Upper lobe of left lung (tissue), 6 donors: ENCODE measurements around the gene METTL13. TPM values are rescaled to one million over a fixed set of nuclear protein-coding genes. Genes with fewer than 3 reads are reported as not detected.

Experiments
- ATAC-seq, 2 donors: fragments of 200-7000 bp; cut with Tn5 transposase; one replicate each; pipeline ENCODE4 v1.9.1; 2022; ENCODE audit warnings: mild to moderate bottlenecking in 2 of 2, moderate library complexity in 2 of 2; ENCODE audit not compliant: low FRiP score in 2 of 2
- DNase-seq, 2 donors: peaks; one replicate each; pipeline ENCODE4 v3.0.0-alpha.2; 2019 to 2020
- H3K27ac ChIP-seq, 4 donors: fragments of 200-600 bp; sonication (generic); one replicate each; pipeline ENCODE4 v1.5.1; 2016 to 2019
- H3K27me3 ChIP-seq, 4 donors: fragments of 200-600 bp; sonication (generic); one replicate each; pipeline ENCODE4 v1.5.1; 2017 to 2019
- H3K36me3 ChIP-seq, 4 donors: fragments of 200-600 bp; sonication (generic); one replicate each; pipeline ENCODE4 v1.5.1; 2016 to 2019
- H3K4me1 ChIP-seq, 4 donors: fragments of 200-600 bp; sonication (generic); one replicate each; pipeline ENCODE4 v1.5.1; 2018 to 2019
- H3K4me3 ChIP-seq, 4 donors: fragments of 200-600 bp; sonication (generic); one replicate each; pipeline ENCODE4 v1.5.1; 2017 to 2019; ENCODE audit warnings: mild to moderate bottlenecking in 2 of 4, moderate library complexity in 1 of 4
- H3K9me3 ChIP-seq, 4 donors: fragments of 200-600 bp; sonication (generic); one replicate each; pipeline ENCODE4 v1.5.1; 2018 to 2019
- CTCF ChIP-seq, 6 experiments: fragments of 450-650 bp in 4 of 6; fragments of 200-600 bp in 2 of 6; sonication (generic) in 2 of 6; IDR thresholded peaks; one replicate each; pipeline ENCODE4 v1.5.1; 2016 to 2019; ENCODE audit warnings: antibody characterized with exemption in 6 of 6
- EP300 ChIP-seq, 4 donors: sonication (generic); formaldehyde crosslinking; IDR thresholded peaks; one replicate each; pipeline ENCODE4 v1.5.1; 2017; ENCODE audit warnings: antibody characterized with exemption in 4 of 4, control low read depth in 2 of 4
- POLR2A ChIP-seq, 4 donors: fragments of 450-650 bp; IDR thresholded peaks; one replicate each; pipeline ENCODE4 v1.5.1; 2016 to 2017; ENCODE audit warnings: antibody characterized with exemption in 4 of 4, mild to moderate bottlenecking in 2 of 4
- POLR2AphosphoS5 ChIP-seq, 2 donors: sonication (generic); formaldehyde crosslinking; IDR thresholded peaks; one replicate each; pipeline ENCODE4 v1.5.1; 2017; ENCODE audit warnings: antibody characterized with exemption in 2 of 2
- WGBS, 2 donors: methylation state at CpG; one replicate each; pipeline ENCODE4 v1.1.5; 2017 to 2018; 5-methylcytosine and 5-hydroxymethylcytosine counted together
- total RNA-seq, 6 donors: library from RNA; depleted of rRNA in 4 of 6; stranded (reverse); fragments of >200 nt in 4 of 6; gene quantifications; one replicate each; pipeline versions ENCODE4 v1.1.0 to v1.2.1, GENCODE V29; 2016 to 2021
- donor health status: DM: no; HTN: no; CAD: no; lungs with moderate emphysema.
- donor health status: DM: no; HTN: yes; CAD: no; lungs with severe emphysema.

Gene METTL13
- total RNA-seq, 6 donors from 2014 or later, result 13.9 to 33.5 (median 27.6) TPM

GRCh38 chr1:171753685-171754352 is 27.6 kb upstream of the METTL13 start:
- H3K9me3 ChIP-seq, result no peaks in the 10 kb centered on the region
- peaks cover 0 to 6% (median 0%) of the 10 kb centered on the region in 4 donors for H3K4me1 ChIP-seq
- ATAC-seq (no peak), DNase-seq (no peak)
- H3K36me3 ChIP-seq, result no peaks in the 10 kb centered on the region
- TF ChIP-seq POLR2AphosphoS5 (IDR thresholded peaks at IDR 0.05) (no peak), EP300 (IDR thresholded peaks at IDR 0.05) (no peak), POLR2A (IDR thresholded peaks at IDR 0.05) (no peak), CTCF (IDR thresholded peaks at IDR 0.05) (no peak)
- H3K27me3 ChIP-seq, result no peaks in the 10 kb centered on the region
- no peak overlapping the region for H3K4me3 ChIP-seq
- 25 to 55% methylated on average over 4 of the region's 4 CpGs for WGBS, 2 donors
- H3K27ac ChIP-seq, result peak overlapping the region in 1 of 4 donors; percentile 51

GRCh38 chr1:171754353-171754705 is 27.1 kb upstream of the METTL13 start:
- Histone ChIP-seq H3K36me3 (no peaks in the 10 kb centered on the region), H3K9me3 (no peaks in the 10 kb centered on the region), H3K4me3 (no peak overlapping the region), H3K4me1 (peaks cover 0 to 6% (median 0%) of the 10 kb centered on the region in 4 donors), H3K27me3 (no peaks in the 10 kb centered on the region), H3K27ac (no peak overlapping the region)
- 68 to 77% methylated on average over 4 of the region's 4 CpGs for WGBS, 2 donors
- DNase-seq (no peak), ATAC-seq (peak in 1 of 2 donors; percentile 49)
- TF ChIP-seq EP300 (IDR thresholded peaks at IDR 0.05) (no peak), POLR2AphosphoS5 (IDR thresholded peaks at IDR 0.05) (peak in 1 of 2 donors; percentile 35), POLR2A (IDR thresholded peaks at IDR 0.05) (no peak)

- Histone ChIP-seq H3K4me1 (peaks cover 0 to 6% (median 0%) of the 10 kb centered on the region in 4 donors), H3K36me3 (no peaks in the 10 kb centered on the region), H3K27ac (peak overlapping the region in 1 of 4 donors; percentile 43), H3K9me3 (no peaks in the 10 kb centered on the region), H3K27me3 (no peaks in the 10 kb centered on the region), H3K4me3 (no peak overlapping the region)
- DNase-seq (no peak), ATAC-seq (peak in 1 of 2 donors; percentile 29)
- TF ChIP-seq POLR2A (IDR thresholded peaks at IDR 0.05), result no peak
- TF ChIP-seq EP300 (IDR thresholded peaks at IDR 0.05), result no peak
- no peak for TF ChIP-seq CTCF (IDR thresholded peaks at IDR 0.05)
- TF ChIP-seq POLR2AphosphoS5 (IDR thresholded peaks at IDR 0.05), result no peak
- 100% methylated on average over 1 of the region's 1 CpG for WGBS, 2 donors
Measured at GRCh38 chr1:171754971-171755370, 26.5 kb upstream of the METTL13 start.

GRCh38 chr1:171756856-171757255 is 24.6 kb upstream of the METTL13 start:
- no peak for ATAC-seq
- TF ChIP-seq CTCF (IDR thresholded peaks at IDR 0.05) (no peak), EP300 (IDR thresholded peaks at IDR 0.05) (no peak), POLR2AphosphoS5 (IDR thresholded peaks at IDR 0.05) (no peak), POLR2A (IDR thresholded peaks at IDR 0.05) (no peak)
- Histone ChIP-seq H3K9me3 (no peaks in the 10 kb centered on the region), H3K27ac (no peak overlapping the region), H3K4me3 (no peak overlapping the region), H3K36me3 (no peaks in the 10 kb centered on the region), H3K4me1 (peaks cover 0 to 6% (median 0%) of the 10 kb centered on the region in 4 donors), H3K27me3 (no peaks in the 10 kb centered on the region)
- DNase-seq, result no peak
- 87 to 88% methylated on average over 4 of the region's 4 CpGs for WGBS, 2 donors

- DNase-seq (no peak), ATAC-seq (no peak)
- Histone ChIP-seq H3K27ac (no peak overlapping the region), H3K9me3 (no peaks in the 10 kb centered on the region), H3K4me1 (peaks cover 0 to 6% (median 0%) of the 10 kb centered on the region in 4 donors), H3K4me3 (no peak overlapping the region), H3K36me3 (no peaks in the 10 kb centered on the region), H3K27me3 (no peaks in the 10 kb centered on the region)
- TF ChIP-seq EP300 (IDR thresholded peaks at IDR 0.05), result no peak
- no peak for TF ChIP-seq CTCF (IDR thresholded peaks at IDR 0.05)
- TF ChIP-seq POLR2A (IDR thresholded peaks at IDR 0.05), result no peak
- TF ChIP-seq POLR2AphosphoS5 (IDR thresholded peaks at IDR 0.05), result no peak
Measured at GRCh38 chr1:171758011-171758410, 23.4 kb upstream of the METTL13 start.
